Measurements from ENCODE around the gene NEK8.
"Not testable (repeated sequence)": the region's sequence is repeated elsewhere in the genome, so short reads cannot be mapped to it uniquely, and the experiment has no call there.

NEK8 gene

GRCh38 chr17:28725166-28725659 lies 3.4 kb upstream of the NEK8 start:
- no peak for DNase-seq (ENCODE audit: extremely low read depth in 1 of 2, low read depth in 1 of 2)

GRCh38 chr17:28725660-28726225 lies 2.8 kb upstream of the NEK8 start:
- no peak for DNase-seq (ENCODE audit: extremely low read depth in 1 of 2, low read depth in 1 of 2)

- peak in 1 of 2 donors; percentile 49 for DNase-seq (ENCODE audit: extremely low read depth in 1 of 2, low read depth in 1 of 2)
Observed at GRCh38 chr17:28726226-28726626, 2.4 kb upstream of the NEK8 start, which contains the start of gene TLCD1. TLCD1 (minus strand) TSS chr17:28726233; CDS start chr17:28726097, 136 bp downstream.

- DNase-seq (ENCODE audit: extremely low read depth in 1 of 2, low read depth in 1 of 2), result peak; percentile 74 to 80
Observed at GRCh38 chr17:28726627-28727491, 1.7 kb upstream of the NEK8 start.

- DNase-seq (ENCODE audit: extremely low read depth in 1 of 2, low read depth in 1 of 2), result no peak
Observed at GRCh38 chr17:28729950-28730330, 1.4 kb downstream of the NEK8 start.

GRCh38 chr17:28733346-28733745 lies 4.8 kb downstream of the NEK8 start:
- DNase-seq (ENCODE audit: extremely low read depth in 1 of 2, low read depth in 1 of 2), result no peak

- DNase-seq (ENCODE audit: extremely low read depth in 1 of 2, low read depth in 1 of 2), result no peak
Observed at GRCh38 chr17:28734712-28735241, 6.2 kb downstream of the NEK8 start.

GRCh38 chr17:28735242-28735722 lies 6.7 kb downstream of the NEK8 start:
- DNase-seq (ENCODE audit: extremely low read depth in 1 of 2, low read depth in 1 of 2), result no peak

- not testable (repeated sequence) for DNase-seq (ENCODE audit: extremely low read depth in 1 of 2, low read depth in 1 of 2)
Observed at GRCh38 chr17:28735913-28736769, 7.6 kb downstream of the NEK8 start.

- no peak for DNase-seq (ENCODE audit: extremely low read depth in 1 of 2, low read depth in 1 of 2)
Observed at GRCh38 chr17:28737316-28737715, 8.7 kb downstream of the NEK8 start.

GRCh38 chr17:28737770-28738679 lies 9.4 kb downstream of the NEK8 start:
- DNase-seq (ENCODE audit: extremely low read depth in 1 of 2, low read depth in 1 of 2), result no peak

GRCh38 chr17:28738680-28739384 lies 10.2 kb downstream of the NEK8 start:
- DNase-seq (ENCODE audit: extremely low read depth in 1 of 2, low read depth in 1 of 2), result no peak

- DNase-seq (ENCODE audit: extremely low read depth in 1 of 2, low read depth in 1 of 2), result no peak
Observed at GRCh38 chr17:28740406-28741357, 12.1 kb downstream of the NEK8 start.

- DNase-seq (ENCODE audit: extremely low read depth in 1 of 2, low read depth in 1 of 2), result no peak
Observed at GRCh38 chr17:28741358-28742349, 13.1 kb downstream of the NEK8 start.

GRCh38 chr17:28743243-28744103 lies 14.9 kb downstream of the NEK8 start, which contains the start of gene TRAF4:
TRAF4 (plus strand) TSS chr17:28744011; CDS start chr17:28744113, 102 bp downstream.
- DNase-seq (ENCODE audit: extremely low read depth in 1 of 2, low read depth in 1 of 2), result peak in 1 of 2 donors; percentile 60
